ENCODE data around the gene LSP1. TPM values are rescaled to one million over a fixed set of nuclear protein-coding genes. Genes with fewer than 3 reads are reported as not detected.

The LSP1 gene
- total RNA-seq, 2 donors from 2014 or later = 6.7 to 11.6 TPM

DNA sequence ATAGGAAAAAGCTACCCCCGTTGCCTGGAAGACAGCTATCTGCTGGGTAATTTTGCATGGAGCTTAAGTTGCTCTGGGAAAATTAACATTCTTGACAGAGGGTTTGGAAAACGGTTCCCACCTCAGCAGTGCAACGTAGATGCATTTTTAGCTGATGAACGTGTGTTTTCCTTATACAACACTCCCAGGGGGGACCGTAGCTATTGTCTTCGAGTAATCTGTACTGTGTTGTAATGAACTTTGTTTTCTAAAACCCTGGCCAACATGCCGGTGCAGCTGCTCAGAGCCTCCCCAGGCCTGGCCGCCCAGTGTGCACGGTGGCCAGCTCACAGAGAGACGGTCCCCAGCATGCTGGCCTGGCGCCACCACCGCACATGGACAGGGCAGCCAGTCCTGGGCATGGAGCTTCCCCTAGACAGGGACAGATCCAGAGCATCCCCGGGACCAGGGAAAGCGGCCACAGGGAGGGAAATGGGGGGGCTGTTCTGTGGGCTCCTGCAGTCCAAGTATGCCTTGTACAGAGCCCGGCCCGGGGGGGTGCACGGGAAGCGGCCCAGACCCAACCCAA lies 68.8 kb downstream of the LSP1 start:
- H3K36me3 ChIP-seq = no peaks in the 10 kb centered on the region
- WGBS = 61% methylated on average over 18 of the region's 18 CpGs
- no peaks in the 10 kb centered on the region for H3K27me3 ChIP-seq (replicated peaks; ENCODE audit: insufficient read depth)
- no peak for DNase-seq (ENCODE audit: low spot score)
- no peaks in the 10 kb centered on the region for H3K9me3 ChIP-seq
- no peaks in the 10 kb centered on the region for H3K4me1 ChIP-seq (replicated peaks)
- intact Hi-C loops (cut with DNase I) = loop anchor here (10.0 kb wide), 2 partner anchors 227 to 233 kb away; partner anchors contain the start of gene KRTAP5-6
- no peak overlapping the region for H3K4me3 ChIP-seq
- H3K27ac ChIP-seq = no peak overlapping the region
- TF ChIP-seq POLR2A (IDR thresholded peaks at IDR 0.05) = no peak
- TF ChIP-seq, protein P1, sequence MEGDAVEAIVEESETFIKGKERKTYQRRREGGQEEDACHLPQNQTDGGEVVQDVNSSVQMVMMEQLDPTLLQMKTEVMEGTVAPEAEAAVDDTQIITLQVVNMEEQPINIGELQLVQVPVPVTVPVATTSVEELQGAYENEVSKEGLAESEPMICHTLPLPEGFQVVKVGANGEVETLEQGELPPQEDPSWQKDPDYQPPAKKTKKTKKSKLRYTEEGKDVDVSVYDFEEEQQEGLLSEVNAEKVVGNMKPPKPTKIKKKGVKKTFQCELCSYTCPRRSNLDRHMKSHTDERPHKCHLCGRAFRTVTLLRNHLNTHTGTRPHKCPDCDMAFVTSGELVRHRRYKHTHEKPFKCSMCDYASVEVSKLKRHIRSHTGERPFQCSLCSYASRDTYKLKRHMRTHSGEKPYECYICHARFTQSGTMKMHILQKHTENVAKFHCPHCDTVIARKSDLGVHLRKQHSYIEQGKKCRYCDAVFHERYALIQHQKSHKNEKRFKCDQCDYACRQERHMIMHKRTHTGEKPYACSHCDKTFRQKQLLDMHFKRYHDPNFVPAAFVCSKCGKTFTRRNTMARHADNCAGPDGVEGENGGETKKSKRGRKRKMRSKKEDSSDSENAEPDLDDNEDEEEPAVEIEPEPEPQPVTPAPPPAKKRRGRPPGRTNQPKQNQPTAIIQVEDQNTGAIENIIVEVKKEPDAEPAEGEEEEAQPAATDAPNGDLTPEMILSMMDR (IDR thresholded peaks at IDR 0.05) = no peak
- TF ChIP-seq POLR2AphosphoS5 (IDR thresholded peaks at IDR 0.05) = no peak

- intact Hi-C loops (cut with DNase I) = loop anchor here (10.0 kb wide), 2 partner anchors 228 to 232 kb away; partner anchors contain the start of gene KRTAP5-6
- no peaks in the 10 kb centered on the region for H3K27me3 ChIP-seq (replicated peaks; ENCODE audit: insufficient read depth)
- no peaks in the 10 kb centered on the region for H3K4me1 ChIP-seq (replicated peaks)
- no peak for DNase-seq (ENCODE audit: low spot score)
- WGBS = 70% methylated on average over 14 of the region's 14 CpGs
- no peak for TF ChIP-seq POLR2AphosphoS5 (IDR thresholded peaks at IDR 0.05)
- TF ChIP-seq POLR2A (IDR thresholded peaks at IDR 0.05) = no peak
- TF ChIP-seq, protein P1 (IDR thresholded peaks at IDR 0.05) = no peak
- no peak overlapping the region for H3K27ac ChIP-seq
- no peaks in the 10 kb centered on the region for H3K36me3 ChIP-seq
- no peak overlapping the region for H3K4me3 ChIP-seq
- no peaks in the 10 kb centered on the region for H3K9me3 ChIP-seq
Measured at GRCh38 chr11:1922481-1923081, 69.7 kb downstream of the LSP1 start.

DNA sequence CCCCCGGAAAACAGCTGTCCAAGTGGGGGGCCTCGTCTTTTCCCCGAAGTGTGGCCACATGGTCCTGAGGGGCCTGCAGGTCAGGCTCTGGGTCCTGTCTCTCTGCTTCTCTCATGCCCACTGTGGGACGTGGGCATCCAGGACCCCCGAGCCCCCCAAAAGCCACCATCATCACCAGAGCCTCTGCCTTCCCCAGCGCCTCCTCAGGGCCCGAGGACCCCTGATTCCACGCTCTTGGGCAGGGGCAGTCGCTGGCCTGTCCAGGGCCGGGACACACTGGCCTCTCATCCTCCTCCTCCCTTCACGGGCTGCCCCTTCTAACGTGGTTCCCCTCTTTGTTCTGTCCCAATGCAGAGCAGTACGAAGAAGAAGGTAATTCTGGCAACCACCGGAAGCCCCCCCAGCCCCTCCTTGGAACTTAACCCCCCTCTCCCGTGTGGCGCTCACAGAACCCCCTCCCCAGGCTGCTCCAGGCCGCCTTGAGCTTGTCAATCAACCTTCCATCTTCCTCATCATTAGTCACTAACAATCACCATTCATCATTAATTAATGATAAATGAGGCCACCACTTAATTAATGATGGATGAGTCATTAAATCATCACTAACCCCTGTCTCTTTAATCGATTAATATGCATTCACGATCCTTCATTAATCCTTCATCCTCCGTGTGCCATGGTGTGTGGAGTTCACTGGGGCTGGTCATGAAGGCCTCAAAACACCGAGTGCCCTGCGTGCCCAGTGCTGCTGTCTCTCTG lies 70.5 kb downstream of the LSP1 start:
- no peaks in the 10 kb centered on the region for H3K4me1 ChIP-seq (replicated peaks)
- H3K36me3 ChIP-seq = no peaks in the 10 kb centered on the region
- no peak overlapping the region for H3K4me3 ChIP-seq
- H3K27me3 ChIP-seq (replicated peaks; ENCODE audit: insufficient read depth) = no peaks in the 10 kb centered on the region
- intact Hi-C loops (cut with DNase I) = loop anchor here (10.0 kb wide), 2 partner anchors 229 to 231 kb away; partner anchors contain the start of gene KRTAP5-6
- no peak overlapping the region for H3K27ac ChIP-seq
- WGBS = 92% methylated on average over 21 of the region's 22 CpGs
- no peak for TF ChIP-seq POLR2A (IDR thresholded peaks at IDR 0.05)
- no peak for TF ChIP-seq POLR2AphosphoS5 (IDR thresholded peaks at IDR 0.05)
- TF ChIP-seq, protein P1 (IDR thresholded peaks at IDR 0.05) = no peak
- no peaks in the 10 kb centered on the region for H3K9me3 ChIP-seq
- no peak for DNase-seq (ENCODE audit: low spot score)

- intact Hi-C loops (cut with DNase I) = loop anchor here (10.0 kb wide), 2 partner anchors 229 to 231 kb away; partner anchors contain the start of gene KRTAP5-6
- Histone ChIP-seq H3K4me3 (no peak overlapping the region), H3K27ac (no peak overlapping the region), H3K9me3 (no peaks in the 10 kb centered on the region), H3K36me3 (no peaks in the 10 kb centered on the region), H3K4me1 (replicated peaks) (no peaks in the 10 kb centered on the region), H3K27me3 (replicated peaks; ENCODE audit: insufficient read depth) (no peaks in the 10 kb centered on the region)
- WGBS = 45% methylated on average over 17 of the region's 17 CpGs
- no peak for DNase-seq (ENCODE audit: low spot score)
- TF ChIP-seq POLR2AphosphoS5 (IDR thresholded peaks at IDR 0.05) = no peak
- TF ChIP-seq, protein P1 (IDR thresholded peaks at IDR 0.05) = no peak
- no peak for TF ChIP-seq POLR2A (IDR thresholded peaks at IDR 0.05)
Measured at GRCh38 chr11:1924181-1924580, 71.3 kb downstream of the LSP1 start.
